GM19372 (cell line): ENCODE data around the gene CLTCL1.
"Not testable (repeated sequence)": the region's sequence is repeated elsewhere in the genome, so short reads cannot be mapped to it uniquely, and the experiment has no call there.

Source experiments
- ATAC-seq: cut with Tn5 transposase; IDR thresholded peaks from one replicate; pipeline ENCODE4 v1.9.1; 2021; ENCODE audit warnings: mild to moderate bottlenecking, low read depth, moderate library complexity; ENCODE audit not compliant: unreplicated experiment

Gene CLTCL1

DNA sequence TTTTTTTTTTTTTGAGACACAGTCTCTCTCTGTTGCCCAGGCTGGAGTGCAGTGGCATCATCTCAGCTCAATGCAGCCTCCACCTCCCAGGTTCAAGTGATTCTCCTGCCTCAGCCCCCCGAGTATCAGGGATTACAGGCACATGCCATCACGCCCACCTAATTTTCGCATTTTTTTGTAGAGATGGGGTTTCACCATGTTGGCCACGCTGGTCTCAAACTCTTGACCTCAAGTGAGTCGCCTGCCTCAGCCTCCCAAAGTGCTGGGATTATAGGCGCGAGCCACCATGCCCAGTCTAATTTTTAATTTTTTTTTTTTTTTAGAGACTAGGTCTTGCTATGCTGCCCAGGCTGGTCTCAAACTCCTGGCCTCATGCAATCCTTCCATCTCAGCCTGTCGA, 35.2 kb downstream of the CLTCL1 start:
- ATAC-seq, result not testable (repeated sequence)

DNA sequence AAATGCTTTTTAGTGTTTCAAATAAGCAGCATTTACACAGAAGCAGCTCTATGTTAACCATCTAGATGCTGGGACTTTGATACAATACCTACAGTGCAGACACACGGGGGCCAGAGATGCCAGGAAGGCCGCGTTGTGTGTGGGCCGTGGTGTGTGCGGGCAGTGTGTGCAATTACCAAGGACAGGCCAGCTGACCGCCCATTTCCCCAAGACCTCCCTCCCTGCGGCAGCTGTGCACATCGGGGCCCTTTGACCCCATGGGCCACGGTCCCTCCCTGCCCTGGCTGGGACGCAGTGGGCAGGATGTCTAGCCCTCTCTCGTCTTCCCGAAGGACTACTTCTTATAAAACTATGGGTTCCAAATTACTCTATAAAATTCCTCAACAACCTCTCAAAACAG, 38.4 kb downstream of the CLTCL1 start:
- no peak for ATAC-seq

DNA sequence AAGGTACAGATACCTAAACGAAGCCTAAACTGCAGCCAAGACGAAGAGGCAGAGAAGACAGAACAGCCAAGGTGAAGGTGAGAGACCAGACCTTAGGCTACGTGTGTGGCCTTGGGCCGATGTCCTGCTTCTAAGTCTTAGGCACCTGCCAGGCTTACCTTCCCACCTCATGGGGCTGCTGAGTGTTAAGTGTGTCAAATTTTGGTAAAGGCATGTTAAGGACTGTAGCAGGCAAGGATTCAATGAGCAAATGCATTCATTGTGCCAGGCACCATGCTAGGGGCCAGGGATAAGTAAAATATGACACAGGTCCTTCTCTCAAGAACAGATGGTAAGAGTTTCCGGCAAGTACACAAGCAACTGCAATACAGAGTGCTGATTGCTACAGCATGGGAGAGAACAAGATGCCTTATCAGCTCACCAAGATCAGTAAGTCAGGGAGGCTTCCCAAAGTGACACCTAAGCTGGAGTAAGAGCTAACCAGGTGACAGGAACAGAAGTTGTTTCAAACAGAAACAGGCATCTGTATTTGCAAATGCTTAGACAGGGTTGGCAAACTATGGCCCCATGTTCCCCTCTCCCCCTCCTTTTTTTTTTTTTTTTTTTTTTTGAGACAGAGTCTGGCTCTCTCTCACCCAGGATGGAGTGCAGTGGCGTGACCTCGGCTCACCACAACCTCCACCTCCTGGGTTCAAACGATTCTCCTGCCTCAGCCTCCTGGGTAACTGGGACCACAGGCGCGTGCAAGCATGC, 46.7 kb downstream of the CLTCL1 start:
- no peak for ATAC-seq

DNA sequence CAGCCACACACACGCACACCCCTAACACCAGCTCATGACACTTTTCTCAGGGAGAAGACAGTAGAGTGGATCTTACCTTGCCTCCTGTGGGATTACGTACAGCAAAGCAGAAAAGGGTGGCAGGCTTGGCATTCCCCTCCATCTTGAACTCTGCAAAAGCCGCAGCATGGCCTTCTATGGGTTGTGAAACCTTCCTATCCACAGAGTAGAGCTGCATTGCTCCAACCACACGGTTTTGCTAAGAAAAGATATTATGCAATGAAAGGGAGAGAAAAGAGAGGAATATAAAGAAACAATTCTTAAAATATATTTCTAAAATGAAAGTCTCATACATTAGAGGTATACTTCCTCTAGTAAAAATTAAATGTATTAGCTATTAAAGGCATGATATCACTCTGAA, 48.8 kb downstream of the CLTCL1 start:
- ATAC-seq, result no peak

DNA sequence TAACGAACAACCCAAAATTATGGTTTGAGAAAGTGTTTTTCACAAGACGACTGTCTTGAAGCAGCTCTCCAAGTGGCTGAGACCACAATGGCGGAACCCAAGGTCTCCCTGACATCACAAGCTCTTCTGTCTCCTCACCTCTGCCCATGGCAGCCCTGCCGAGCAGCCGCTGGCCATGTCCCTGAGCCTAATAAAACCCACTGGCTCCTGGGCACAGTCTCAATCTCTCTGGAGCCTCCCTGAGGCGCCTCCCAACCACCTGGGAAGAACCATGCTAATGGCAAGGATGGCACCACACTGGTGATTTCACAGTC, 50.0 kb downstream of the CLTCL1 start:
- no peak for ATAC-seq

- no peak for ATAC-seq
Measured at GRCh38 chr22:19240813-19241592, 50.5 kb downstream of the CLTCL1 start.

DNA sequence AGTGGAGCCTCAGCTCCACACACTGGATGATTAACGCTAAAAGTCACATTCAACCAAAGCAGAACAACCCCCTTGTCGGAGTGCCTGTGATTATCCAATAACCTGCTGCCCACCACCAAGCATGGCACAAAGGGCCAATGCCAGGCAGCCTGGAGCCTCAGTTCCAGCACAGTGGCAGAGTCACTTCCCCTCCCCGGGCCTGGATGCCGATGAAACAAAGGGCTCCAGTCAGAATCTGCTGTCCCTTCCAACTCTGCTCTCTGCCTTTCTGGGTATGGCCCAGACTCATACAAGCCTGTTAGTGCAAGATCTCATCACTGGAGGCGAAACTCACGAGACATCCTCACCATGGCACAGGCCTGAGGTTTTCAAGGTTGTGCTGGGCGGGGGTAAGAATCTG, 52.1 kb downstream of the CLTCL1 start:
- no peak for ATAC-seq

- ATAC-seq, result no peak
Measured at GRCh38 chr22:19238900-19239299, 52.6 kb downstream of the CLTCL1 start.

- no peak for ATAC-seq
Measured at GRCh38 chr22:19235874-19236273, 55.6 kb downstream of the CLTCL1 start.

- no peak for ATAC-seq
Measured at GRCh38 chr22:19234126-19234896, 57.2 kb downstream of the CLTCL1 start.

- no peak for ATAC-seq
Measured at GRCh38 chr22:19233189-19233661, 58.3 kb downstream of the CLTCL1 start.

- ATAC-seq, result no peak
Measured at GRCh38 chr22:19232623-19233022, 58.9 kb downstream of the CLTCL1 start.

GRCh38 chr22:19231986-19232385, 59.5 kb downstream of the CLTCL1 start:
- ATAC-seq, result no peak

DNA sequence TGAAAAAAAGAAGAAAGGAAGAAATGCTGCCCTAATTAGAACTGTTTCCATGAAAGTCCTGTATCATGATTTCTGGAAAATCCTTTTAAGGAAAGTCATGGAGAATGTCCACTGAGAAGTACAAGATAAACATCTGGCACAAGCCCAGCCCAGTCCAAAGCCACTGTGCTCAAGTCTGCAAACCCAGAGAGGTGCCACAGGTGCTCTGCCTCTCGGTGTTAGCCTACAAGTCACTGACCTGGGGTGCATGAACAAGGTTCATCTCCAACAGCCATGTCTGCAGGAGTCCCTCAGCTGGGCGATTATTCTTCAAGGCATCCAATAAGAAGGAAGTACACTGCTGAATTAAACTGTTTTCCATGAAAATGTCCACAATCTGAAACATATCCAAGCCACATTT, 61.9 kb downstream of the CLTCL1 start:
- no peak for ATAC-seq

DNA sequence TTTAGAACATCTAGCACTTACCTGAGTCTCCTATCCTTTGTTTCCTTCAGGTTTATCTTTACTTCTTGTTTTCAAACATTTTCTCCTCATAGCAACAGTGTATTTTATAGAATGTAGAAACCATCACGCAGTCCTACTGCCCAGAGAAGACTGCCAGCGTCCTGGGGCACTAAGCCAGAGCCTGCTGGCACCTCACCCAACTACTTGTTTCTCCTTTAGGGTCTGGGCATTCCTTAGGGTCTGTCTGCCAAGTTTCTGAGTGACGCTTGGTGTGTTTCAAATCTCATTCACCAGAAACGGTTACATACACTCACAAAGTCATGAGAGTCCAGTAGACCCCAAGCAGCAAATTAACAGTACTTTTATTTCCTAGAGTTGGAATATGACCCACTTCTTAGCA, 63.3 kb downstream of the CLTCL1 start:
- no peak for ATAC-seq

- no peak for ATAC-seq
Measured at GRCh38 chr22:19226428-19226827, 65.1 kb downstream of the CLTCL1 start.

DNA sequence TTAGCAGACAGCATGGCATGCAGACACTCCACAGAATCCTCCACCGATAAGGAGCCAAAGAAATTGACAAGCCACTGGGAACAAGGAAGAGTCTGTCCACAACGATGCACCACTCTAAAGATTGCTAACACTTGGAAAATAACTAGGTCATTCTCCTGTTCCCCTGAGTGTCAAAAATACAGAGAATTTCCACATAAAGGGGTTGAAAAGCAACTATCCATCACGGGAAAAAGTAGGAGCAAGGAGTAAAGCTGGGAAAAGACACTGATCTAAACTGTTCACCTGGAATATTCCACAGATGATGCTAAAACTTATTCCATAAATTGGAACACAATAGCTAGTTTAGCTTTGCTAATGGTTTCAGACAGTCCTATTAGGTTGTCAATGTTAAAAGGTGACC, 66.0 kb downstream of the CLTCL1 start:
- no peak for ATAC-seq

GRCh38 chr22:19224985-19225384, 66.5 kb downstream of the CLTCL1 start:
- ATAC-seq, result no peak

DNA sequence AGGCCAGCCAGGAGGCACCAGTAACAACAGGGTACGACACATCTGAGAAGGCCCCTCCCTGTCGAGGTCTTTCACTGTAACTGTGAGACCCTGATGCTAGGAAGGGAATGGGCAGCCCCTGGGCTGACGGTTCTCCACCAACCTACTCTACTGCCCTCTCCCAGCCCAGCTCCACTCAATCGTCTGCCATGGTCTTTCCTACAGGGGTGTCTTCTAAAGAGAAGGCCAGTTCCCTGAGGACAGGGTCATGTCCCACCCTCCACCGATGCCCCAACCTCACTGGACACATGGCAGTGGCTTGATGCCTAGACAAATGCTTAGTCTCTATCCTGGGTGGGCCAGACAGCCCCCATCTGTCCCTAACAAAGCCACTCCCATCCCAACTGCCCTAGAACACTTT, 67.0 kb downstream of the CLTCL1 start:
- no peak for ATAC-seq

DNA sequence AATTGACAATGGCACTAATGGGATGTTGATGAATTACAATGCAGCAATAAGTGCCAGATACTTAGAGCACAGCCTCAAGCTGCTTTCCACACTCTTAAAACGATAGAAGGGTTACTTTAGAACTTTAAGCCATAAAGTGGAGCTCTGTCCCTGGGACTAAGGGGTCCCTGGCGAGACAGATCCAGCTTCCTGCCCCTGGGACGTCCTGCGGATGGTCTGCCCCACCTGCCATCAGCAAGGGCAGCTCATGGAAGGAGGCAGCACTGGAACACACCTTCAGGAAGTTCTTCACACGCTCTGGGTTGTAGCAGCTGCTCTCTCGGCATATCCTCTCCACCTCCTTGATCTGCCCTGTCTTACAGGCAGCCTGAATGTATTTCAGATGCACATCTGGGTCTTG, 67.9 kb downstream of the CLTCL1 start:
- ATAC-seq, result no peak

DNA sequence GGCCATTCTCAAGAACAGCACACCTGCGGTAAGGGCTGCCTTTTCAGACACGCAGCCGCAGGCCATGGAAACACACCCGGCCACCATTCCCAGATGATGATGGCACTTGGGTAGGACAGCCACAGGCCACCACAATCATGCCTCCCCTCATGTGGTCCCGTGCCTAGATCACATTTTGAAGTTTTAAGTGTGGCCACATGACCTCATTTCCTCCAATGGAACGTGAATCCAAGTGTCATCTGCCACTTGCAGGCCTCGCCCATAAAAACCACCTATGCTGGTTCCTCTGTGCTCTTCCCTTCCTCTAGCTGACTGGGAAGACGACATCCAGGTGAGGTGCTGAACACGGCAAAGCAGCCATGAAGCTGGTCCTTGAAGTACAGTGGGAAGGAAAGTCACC, 68.4 kb downstream of the CLTCL1 start:
- no peak for ATAC-seq
